ENCODE measurements around the gene KCNA1.

The KCNA1 gene

GRCh38 chr12:4951601-4952000, 41.9 kb downstream of the KCNA1 start:
- no peaks in the 10 kb centered on the region for H3K9me3 ChIP-seq (ENCODE audit: severe bottlenecking)
- DNase-seq (ENCODE audit: low spot score) (no peak), ATAC-seq (ENCODE audit: low read depth) (no peak)
- no peak overlapping the region for H3K27ac ChIP-seq (ENCODE audit: poor library complexity, severe bottlenecking)
- peaks cover 17% of the 10 kb centered on the region for H3K27me3 ChIP-seq (ENCODE audit: insufficient read depth, poor library complexity, severe bottlenecking)
- TF ChIP-seq CTCF (IDR thresholded peaks at IDR 0.05; ENCODE audit: poor library complexity, severe bottlenecking) = no peak
- H3K36me3 ChIP-seq (ENCODE audit: low read depth) = no peaks in the 10 kb centered on the region
- H3K4me1 ChIP-seq (ENCODE audit: insufficient read depth, poor library complexity, severe bottlenecking) = no peaks in the 10 kb centered on the region
- H3K4me3 ChIP-seq (ENCODE audit: severe bottlenecking) = no peak overlapping the region

- no peak for TF ChIP-seq CTCF (IDR thresholded peaks at IDR 0.05; ENCODE audit: poor library complexity, severe bottlenecking)
- Histone ChIP-seq H3K27me3 (ENCODE audit: insufficient read depth, poor library complexity, severe bottlenecking) (peaks cover 11% of the 10 kb centered on the region), H3K36me3 (ENCODE audit: low read depth) (no peaks in the 10 kb centered on the region), H3K27ac (ENCODE audit: poor library complexity, severe bottlenecking) (no peak overlapping the region), H3K4me3 (ENCODE audit: severe bottlenecking) (no peak overlapping the region), H3K4me1 (ENCODE audit: insufficient read depth, poor library complexity, severe bottlenecking) (no peaks in the 10 kb centered on the region), H3K9me3 (ENCODE audit: severe bottlenecking) (no peaks in the 10 kb centered on the region)
- DNase-seq (ENCODE audit: low spot score) (no peak), ATAC-seq (ENCODE audit: low read depth) (no peak)
These were observed 45.1 kb downstream of the KCNA1 start for GRCh38 chr12:4954621-4955354.

GRCh38 chr12:4956054-4956453, 46.3 kb downstream of the KCNA1 start:
- DNase-seq (ENCODE audit: low spot score) (no peak), ATAC-seq (ENCODE audit: low read depth) (no peak)
- H3K36me3 ChIP-seq (ENCODE audit: low read depth) = no peaks in the 10 kb centered on the region
- H3K27me3 ChIP-seq (ENCODE audit: insufficient read depth, poor library complexity, severe bottlenecking) = peaks cover 4% of the 10 kb centered on the region
- H3K27ac ChIP-seq (ENCODE audit: poor library complexity, severe bottlenecking) = no peak overlapping the region
- H3K4me1 ChIP-seq (ENCODE audit: insufficient read depth, poor library complexity, severe bottlenecking) = no peaks in the 10 kb centered on the region
- no peaks in the 10 kb centered on the region for H3K9me3 ChIP-seq (ENCODE audit: severe bottlenecking)
- no peak for TF ChIP-seq CTCF (IDR thresholded peaks at IDR 0.05; ENCODE audit: poor library complexity, severe bottlenecking)
- no peak overlapping the region for H3K4me3 ChIP-seq (ENCODE audit: severe bottlenecking)

- Histone ChIP-seq H3K4me3 (ENCODE audit: severe bottlenecking) (no peak overlapping the region), H3K27me3 (ENCODE audit: insufficient read depth, poor library complexity, severe bottlenecking) (peaks cover 4% of the 10 kb centered on the region), H3K27ac (ENCODE audit: poor library complexity, severe bottlenecking) (no peak overlapping the region), H3K4me1 (ENCODE audit: insufficient read depth, poor library complexity, severe bottlenecking) (no peaks in the 10 kb centered on the region), H3K9me3 (ENCODE audit: severe bottlenecking) (no peaks in the 10 kb centered on the region), H3K36me3 (ENCODE audit: low read depth) (no peaks in the 10 kb centered on the region)
- ATAC-seq (ENCODE audit: low read depth) = no peak
- no peak for DNase-seq (ENCODE audit: low spot score)
- no peak for TF ChIP-seq CTCF (IDR thresholded peaks at IDR 0.05; ENCODE audit: poor library complexity, severe bottlenecking)
These were observed 47.3 kb downstream of the KCNA1 start for GRCh38 chr12:4956968-4957367.

GRCh38 chr12:4957761-4958160, 48.1 kb downstream of the KCNA1 start:
- Histone ChIP-seq H3K27me3 (ENCODE audit: insufficient read depth, poor library complexity, severe bottlenecking) (peaks cover 4% of the 10 kb centered on the region), H3K4me1 (ENCODE audit: insufficient read depth, poor library complexity, severe bottlenecking) (no peaks in the 10 kb centered on the region), H3K36me3 (ENCODE audit: low read depth) (no peaks in the 10 kb centered on the region), H3K4me3 (ENCODE audit: severe bottlenecking) (no peak overlapping the region), H3K9me3 (ENCODE audit: severe bottlenecking) (no peaks in the 10 kb centered on the region), H3K27ac (ENCODE audit: poor library complexity, severe bottlenecking) (no peak overlapping the region)
- ATAC-seq (ENCODE audit: low read depth) = no peak
- DNase-seq (ENCODE audit: low spot score) = no peak
- no peak for TF ChIP-seq CTCF (IDR thresholded peaks at IDR 0.05; ENCODE audit: poor library complexity, severe bottlenecking)
